Gastroesophageal sphincter (tissue), 4 donors: ENCODE data around the gene PNLIPRP3. TPM values are rescaled to one million over a fixed set of nuclear protein-coding genes. Genes with fewer than 3 reads are reported as not detected.

Experiments used
- ATAC-seq: fragments of 150-250 bp; one replicate; pipeline ENCODE4 v1.9.1; 2016; ENCODE audit warnings: mild to moderate bottlenecking, moderate library complexity
- H3K27ac ChIP-seq, 4 donors: fragments of 200-600 bp; sonication (generic) in 3 of 4; 1 replicate in 3 of 4; 2 replicates in 1 of 4; pipeline ENCODE4 v1.5.1; 2016 to 2019
- H3K27me3 ChIP-seq: fragments of 200-600 bp; sonication (generic); one replicate; pipeline ENCODE4 v1.5.1; 2019
- H3K36me3 ChIP-seq, 2 donors: fragments of 200-600 bp; sonication (generic); one replicate each; pipeline ENCODE4 v1.5.1; 2019; ENCODE audit warnings: control low read depth in 1 of 2
- H3K4me1 ChIP-seq, 3 donors: fragments of 200-600 bp; sonication (generic); 1 replicate in 2 of 3; 2 replicates in 1 of 3; pipeline ENCODE4 v1.5.1; 2016 to 2019; ENCODE audit warnings: control low read depth in 2 of 3
- H3K4me3 ChIP-seq, 2 donors: fragments of 200-600 bp; sonication (generic); one replicate each; pipeline ENCODE4 v1.5.1; 2019; ENCODE audit warnings: mild to moderate bottlenecking in 1 of 2, moderate library complexity in 1 of 2
- H3K9me3 ChIP-seq, 3 donors: fragments of 200-600 bp; sonication (generic); one replicate each; pipeline ENCODE4 v1.5.1; 2017 to 2019; ENCODE audit warnings: control low read depth in 2 of 3
- EP300 ChIP-seq: sonication (generic); formaldehyde crosslinking; IDR thresholded peaks from one replicate; pipeline ENCODE4 v1.6.1; 2017; ENCODE audit warnings: antibody characterized with exemption, mild to moderate bottlenecking
- POLR2A ChIP-seq, 2 donors: fragments of 450-650 bp; IDR thresholded peaks; one replicate each; pipeline ENCODE4 v1.6.1; 2017; ENCODE audit warnings: antibody characterized with exemption in 2 of 2, mild to moderate bottlenecking in 2 of 2, moderate library complexity in 1 of 2
- POLR2AphosphoS5 ChIP-seq: sonication (generic); formaldehyde crosslinking; IDR thresholded peaks from one replicate; pipeline ENCODE4 v1.6.1; 2017; ENCODE audit warnings: antibody characterized with exemption
- WGBS, 2 donors: methylation state at CpG; one replicate each; pipeline ENCODE4 v1.1.5; 2018; ENCODE audit warnings: low coverage in 1 of 2; 5-methylcytosine and 5-hydroxymethylcytosine counted together
- total RNA-seq, 4 donors: library from RNA; depleted of rRNA; stranded (reverse); fragments of >200 nt; gene quantifications; one replicate each; pipeline ENCODE4 v1.1.0, GENCODE V29; 2016
- TF ChIP-seq, protein P1 (sequence below), 4 experiments: fragments of 200-600 bp in 2 of 4; fragments of 450-650 bp in 2 of 4; sonication (generic) in 1 of 4; IDR thresholded peaks; one replicate each; pipeline ENCODE4 v1.5.1; 2017 to 2019; ENCODE audit warnings: antibody characterized with exemption in 4 of 4, mild to moderate bottlenecking in 2 of 4, moderate library complexity in 2 of 4

PNLIPRP3 gene
- total RNA-seq, 4 donors from 2014 or later: 0.30 TPM; not detected in 3

DNA sequence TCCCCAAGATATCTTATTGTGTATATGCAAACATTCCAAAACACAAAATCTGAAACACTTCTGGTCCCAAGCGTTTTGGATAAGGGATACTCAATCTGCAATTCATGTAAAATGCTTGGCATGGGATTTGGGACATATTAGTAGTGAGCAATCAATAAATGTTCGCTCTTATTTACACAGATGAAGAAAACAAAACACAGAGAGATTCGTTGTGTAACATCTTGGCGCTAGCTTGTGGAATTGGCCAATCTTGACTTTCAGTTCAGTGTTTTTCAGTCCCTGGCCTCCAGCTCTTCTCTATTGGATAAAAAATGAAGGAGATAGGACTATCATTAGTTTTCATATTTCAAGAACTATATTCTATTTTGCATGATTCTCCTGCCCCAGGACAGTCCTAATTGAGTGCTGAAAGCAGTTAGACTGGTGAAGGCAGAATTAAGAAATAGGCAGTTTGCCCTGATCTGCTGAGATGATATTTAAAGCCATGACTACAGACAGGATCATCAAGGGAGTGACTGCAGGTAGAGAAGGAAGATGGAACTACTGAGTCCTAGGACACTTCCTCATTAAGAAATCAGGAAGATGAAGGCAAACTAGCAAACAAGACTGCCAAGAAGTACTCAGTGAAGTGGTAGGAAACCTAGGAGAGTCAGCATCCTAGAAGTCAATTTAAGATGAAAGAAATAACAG, 1.8 kb downstream of the PNLIPRP3 start:
- Histone ChIP-seq H3K9me3 (no peaks in the 10 kb centered on the region), H3K36me3 (no peaks in the 10 kb centered on the region), H3K27me3 (no peaks in the 10 kb centered on the region), H3K27ac (no peak overlapping the region), H3K4me3 (no peak overlapping the region), H3K4me1 (no peaks in the 10 kb centered on the region)
- 64 to 67% methylated on average over 4 of the region's 4 CpGs for WGBS, 2 donors
- TF ChIP-seq POLR2AphosphoS5: no peak
- TF ChIP-seq EP300: no peak
- TF ChIP-seq, protein P1, sequence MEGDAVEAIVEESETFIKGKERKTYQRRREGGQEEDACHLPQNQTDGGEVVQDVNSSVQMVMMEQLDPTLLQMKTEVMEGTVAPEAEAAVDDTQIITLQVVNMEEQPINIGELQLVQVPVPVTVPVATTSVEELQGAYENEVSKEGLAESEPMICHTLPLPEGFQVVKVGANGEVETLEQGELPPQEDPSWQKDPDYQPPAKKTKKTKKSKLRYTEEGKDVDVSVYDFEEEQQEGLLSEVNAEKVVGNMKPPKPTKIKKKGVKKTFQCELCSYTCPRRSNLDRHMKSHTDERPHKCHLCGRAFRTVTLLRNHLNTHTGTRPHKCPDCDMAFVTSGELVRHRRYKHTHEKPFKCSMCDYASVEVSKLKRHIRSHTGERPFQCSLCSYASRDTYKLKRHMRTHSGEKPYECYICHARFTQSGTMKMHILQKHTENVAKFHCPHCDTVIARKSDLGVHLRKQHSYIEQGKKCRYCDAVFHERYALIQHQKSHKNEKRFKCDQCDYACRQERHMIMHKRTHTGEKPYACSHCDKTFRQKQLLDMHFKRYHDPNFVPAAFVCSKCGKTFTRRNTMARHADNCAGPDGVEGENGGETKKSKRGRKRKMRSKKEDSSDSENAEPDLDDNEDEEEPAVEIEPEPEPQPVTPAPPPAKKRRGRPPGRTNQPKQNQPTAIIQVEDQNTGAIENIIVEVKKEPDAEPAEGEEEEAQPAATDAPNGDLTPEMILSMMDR (IDR thresholded peaks at IDR 0.05): no peak
- TF ChIP-seq POLR2A (IDR thresholded peaks at IDR 0.05): no peak
- no peak for ATAC-seq

DNA sequence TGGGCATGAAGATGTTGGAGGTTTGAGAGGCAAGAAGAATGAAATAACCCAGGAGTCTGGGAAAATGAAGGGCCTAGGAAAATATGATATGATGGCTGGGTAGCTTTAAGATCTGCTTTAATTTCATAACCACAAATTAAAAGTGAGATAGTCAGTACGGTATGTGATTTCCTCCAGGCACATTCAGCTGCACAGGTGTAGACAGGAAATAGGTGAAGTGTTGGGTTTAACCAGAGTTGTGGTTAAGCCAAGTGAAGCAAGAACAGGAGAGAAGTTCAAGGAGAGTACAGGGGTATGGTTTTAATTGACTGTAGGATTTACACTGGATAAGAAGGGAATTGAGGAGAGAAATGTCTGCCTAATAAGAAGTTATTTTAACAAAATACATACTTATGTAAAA, 2.6 kb downstream of the PNLIPRP3 start:
- WGBS, 2 donors: 87 to 92% methylated on average over 1 of the region's 1 CpG
- no peaks in the 10 kb centered on the region for H3K27me3 ChIP-seq

DNA sequence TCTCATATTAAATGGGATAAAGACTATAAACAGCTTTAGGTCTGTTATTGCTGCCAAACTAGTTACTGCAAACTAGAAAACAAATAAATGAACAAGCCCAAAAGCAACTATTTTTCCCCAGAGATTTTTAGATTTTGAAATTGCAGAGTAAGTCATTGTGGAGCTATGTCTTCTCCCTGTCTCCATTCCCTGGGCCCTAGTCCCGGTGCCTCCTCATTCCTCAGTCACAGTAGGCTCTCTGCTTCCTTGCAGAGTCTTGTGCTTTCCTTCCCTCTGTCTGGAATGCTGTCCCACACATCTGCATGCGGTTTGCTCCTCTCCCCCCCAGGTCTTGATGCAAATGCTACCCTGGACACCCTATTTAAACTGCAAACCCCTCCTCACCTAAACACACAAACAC, 4.0 kb downstream of the PNLIPRP3 start:
- no peaks in the 10 kb centered on the region for H3K4me1 ChIP-seq
- H3K27me3 ChIP-seq: no peaks in the 10 kb centered on the region
- no peaks in the 10 kb centered on the region for H3K9me3 ChIP-seq
- H3K36me3 ChIP-seq: no peaks in the 10 kb centered on the region
- no peak overlapping the region for H3K27ac ChIP-seq
- TF ChIP-seq EP300 (no peak), POLR2A (IDR thresholded peaks at IDR 0.05) (no peak), POLR2AphosphoS5 (no peak)
- TF ChIP-seq, protein P1 (IDR thresholded peaks at IDR 0.05): no peak
- no peak for ATAC-seq
- H3K4me3 ChIP-seq: no peak overlapping the region
- WGBS, 2 donors: 58 to 59% methylated on average over 2 of the region's 2 CpGs

More for the DNA sequence above, 2.6 kb downstream of the PNLIPRP3 start:
- no peaks in the 10 kb centered on the region for H3K9me3 ChIP-seq
- H3K27ac ChIP-seq: no peak overlapping the region
- no peak overlapping the region for H3K4me3 ChIP-seq
- TF ChIP-seq POLR2A (IDR thresholded peaks at IDR 0.05) (no peak), POLR2AphosphoS5 (no peak), EP300 (no peak)
- TF ChIP-seq, protein P1 (IDR thresholded peaks at IDR 0.05): no peak
- H3K36me3 ChIP-seq: no peaks in the 10 kb centered on the region
- no peak for ATAC-seq
- H3K4me1 ChIP-seq: no peaks in the 10 kb centered on the region

DNA sequence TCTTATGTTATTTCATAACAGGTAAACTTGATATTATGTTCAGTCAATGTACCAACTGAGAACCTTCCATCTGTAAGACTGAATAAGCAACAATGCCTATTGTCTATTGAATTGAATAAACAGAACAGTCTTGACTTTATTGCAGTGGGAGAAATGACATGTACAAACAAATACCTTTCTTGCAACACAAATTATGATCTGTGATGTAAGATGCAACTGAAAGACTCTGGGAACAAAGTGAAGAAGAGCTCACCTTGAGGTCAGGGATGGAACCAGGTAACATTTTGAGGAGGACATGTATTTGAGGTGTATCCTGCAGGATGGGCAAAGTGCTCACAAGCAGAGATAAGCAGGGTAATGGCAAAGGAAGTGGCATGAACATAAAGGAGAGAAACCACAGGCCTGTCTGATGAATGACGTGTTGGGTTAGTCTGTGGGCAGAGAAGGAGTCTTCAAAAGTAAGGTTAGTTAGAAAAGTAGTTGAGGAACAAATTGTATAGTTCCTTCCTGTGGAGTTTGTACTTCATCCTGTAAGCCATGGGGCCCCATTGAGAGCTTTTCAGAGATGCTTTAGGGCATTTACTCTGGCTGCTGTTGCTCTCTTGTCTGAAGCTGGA, 9.5 kb downstream of the PNLIPRP3 start:
- Histone ChIP-seq H3K4me1 (no peaks in the 10 kb centered on the region), H3K27me3 (no peaks in the 10 kb centered on the region), H3K4me3 (no peak overlapping the region), H3K27ac (no peak overlapping the region), H3K9me3 (no peaks in the 10 kb centered on the region), H3K36me3 (no peaks in the 10 kb centered on the region)
- TF ChIP-seq, protein P1 (IDR thresholded peaks at IDR 0.05): no peak
- no peak for TF ChIP-seq POLR2A (IDR thresholded peaks at IDR 0.05)
- no peak for TF ChIP-seq POLR2AphosphoS5
- no peak for TF ChIP-seq EP300
- WGBS, 2 donors: 71 to 83% methylated on average over 1 of the region's 1 CpG
- no peak for ATAC-seq
